Activated CD8-positive, alpha-beta T cell treated with anti-CD3 and anti-CD28 coated beads, Interleukin-2, amount 10 ng/mL, durations not matched to agents 7 days and 5 days (primary cell): ENCODE measurements around the gene TALDO1. TPM values are rescaled to one million over a fixed set of nuclear protein-coding genes. Genes with fewer than 3 reads are reported as not detected.
"Not testable (repeated sequence)": the region's sequence is repeated elsewhere in the genome, so short reads cannot be mapped to it uniquely, and the experiment has no call there.

Experiments
- ATAC-seq: fragments of 150-1000 bp; cut with Tn5 transposase; one replicate; pipeline ENCODE4 v1.10.0; 2021; ENCODE audit warnings: moderate library complexity
- CTCF ChIA-PET: fragments of 350-600 bp; sonication (Branson Sonifier 250); formaldehyde crosslinking; loops from one replicate; lab custom pipeline; 2021; ENCODE audit warnings: antibody characterized with exemption; lab: Charles Lee
- POLR2A ChIA-PET: fragments of 350-600 bp; sonication (Branson Sonifier 250); formaldehyde crosslinking; loops from one replicate; lab custom pipeline; 2021; ENCODE audit warnings: antibody characterized with exemption; lab: Charles Lee
- DNase-seq: peaks from one replicate; pipeline ENCODE4 v3.0.0-alpha.2; 2020
- H3K27ac Mint-ChIP-seq: one replicate; pipeline ENCODE4 v1.8.0; 2021; ENCODE audit warnings: mild to moderate bottlenecking, mixed read lengths
- H3K27me3 Mint-ChIP-seq: one replicate; pipeline ENCODE4 v1.8.0; 2021; ENCODE audit warnings: low read depth, mixed read lengths
- H3K36me3 Mint-ChIP-seq: one replicate; pipeline ENCODE4 v1.8.0; 2021; ENCODE audit warnings: low read depth, mixed read lengths
- H3K4me1 Mint-ChIP-seq: one replicate; pipeline ENCODE4 v1.8.0; 2021; ENCODE audit warnings: low read depth, mixed read lengths
- H3K4me3 Mint-ChIP-seq: one replicate; pipeline ENCODE4 v1.8.0; 2021; ENCODE audit warnings: mild to moderate bottlenecking, mixed read lengths
- H3K9me3 Mint-ChIP-seq: one replicate; pipeline ENCODE4 v1.8.0; 2022; ENCODE audit warnings: mixed read lengths; ENCODE audit not compliant: insufficient read depth
- total RNA-seq, 2 experiments: library from RNA; stranded (reverse); gene quantifications; one replicate each; pipeline ENCODE4 v1.2.3, GENCODE V29; 2021

TALDO1 gene
- total RNA-seq, 2 experiments from 2014 or later = 278 to 289 TPM

DNA sequence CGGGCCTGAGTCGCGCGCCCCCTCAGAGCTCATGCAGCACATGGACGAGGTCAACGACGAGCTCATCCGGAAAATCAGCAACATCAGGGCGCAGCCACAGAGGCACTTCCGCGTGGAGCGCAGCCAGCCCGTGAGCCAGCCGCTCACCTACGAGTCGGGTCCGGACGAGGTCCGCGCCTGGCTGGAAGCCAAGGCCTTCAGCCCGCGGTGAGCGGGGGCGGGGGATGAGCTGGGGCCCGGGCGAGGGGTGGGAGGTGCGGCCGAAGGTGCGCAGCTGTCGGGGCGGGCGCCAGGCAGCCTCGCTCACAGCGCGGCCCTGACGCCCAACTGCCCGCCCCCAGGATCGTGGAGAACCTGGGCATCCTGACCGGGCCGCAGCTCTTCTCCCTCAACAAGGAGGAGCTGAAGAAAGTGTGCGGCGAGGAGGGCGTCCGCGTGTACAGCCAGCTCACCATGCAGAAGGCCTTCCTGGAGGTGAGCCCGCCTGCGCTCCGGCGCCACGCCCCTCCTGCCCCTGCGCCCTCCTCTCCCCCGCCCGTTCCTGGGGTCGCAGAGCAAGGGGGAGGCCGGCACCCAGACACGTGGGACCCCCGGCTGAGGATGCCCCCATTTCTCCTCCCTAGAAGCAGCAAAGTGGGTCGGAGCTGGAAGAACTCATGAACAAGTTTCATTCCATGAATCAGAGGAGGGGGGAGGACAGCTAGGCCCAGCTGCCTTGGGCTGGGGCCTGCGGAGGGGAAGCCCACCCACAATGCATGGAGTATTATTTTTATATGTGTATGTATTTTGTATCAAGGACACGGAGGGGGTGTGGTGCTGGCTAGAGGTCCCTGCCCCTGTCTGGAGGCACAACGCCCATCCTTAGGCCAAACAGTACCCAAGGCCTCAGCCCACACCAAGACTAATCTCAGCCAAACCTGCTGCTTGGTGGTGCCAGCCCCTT lies 20.7 kb upstream of the TALDO1 start:
- Mint-ChIP-seq H3K4me3 (peak overlapping the region; percentile 60), H3K27ac (peak overlapping the region; percentile 39), H3K4me1 (peaks cover 22% of the 10 kb centered on the region), H3K36me3 (no peaks in the 10 kb centered on the region), H3K9me3 (no peaks in the 10 kb centered on the region), H3K27me3 (peaks cover 10% of the 10 kb centered on the region)
- ATAC-seq (peak; percentile 57), DNase-seq (peak; percentile 73)
- POLR2A ChIA-PET = interaction anchor here (0.6 to 3.0 kb wide), 14 partner anchors 20 to 220 kb away, joined by 3 to 24 read pairs (median 4); partner anchors contain the start of genes DEAF1, HRAS, IRF7 and RNH1
- CTCF ChIA-PET = interaction anchor here (0.6 to 7.3 kb wide), 23 partner anchors 12 to 399 kb away, joined by 3 to 86 read pairs (median 4); partner anchors contain the start of genes DEAF1, IRF7, PTDSS2 and TALDO1

DNA sequence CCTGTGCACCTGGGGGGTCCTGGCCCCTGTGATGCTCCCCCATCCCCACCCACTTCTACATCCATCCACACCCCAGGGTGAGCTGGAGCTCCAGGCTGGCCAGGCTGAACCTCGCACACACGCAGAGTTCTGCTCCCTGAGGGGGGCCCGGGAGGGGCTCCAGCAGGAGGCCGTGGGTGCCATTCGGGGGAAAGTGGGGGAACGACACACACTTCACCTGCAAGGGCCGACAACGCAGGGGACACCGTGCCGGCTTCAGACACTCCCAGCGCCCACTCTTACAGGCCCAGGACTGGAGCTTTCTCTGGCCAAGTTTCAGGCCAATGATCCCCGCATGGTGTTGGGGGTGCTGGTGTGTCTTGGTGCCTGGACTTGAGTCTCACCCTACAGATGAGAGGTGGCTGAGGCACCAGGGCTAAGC lies 20.0 kb upstream of the TALDO1 start:
- POLR2A ChIA-PET = interaction anchor here (0.9 to 2.3 kb wide), 5 partner anchors 19 to 172 kb away, joined by 3 to 10 read pairs (median 7); partner anchors contain the start of gene RPLP2
- DNase-seq = no peak

DNA sequence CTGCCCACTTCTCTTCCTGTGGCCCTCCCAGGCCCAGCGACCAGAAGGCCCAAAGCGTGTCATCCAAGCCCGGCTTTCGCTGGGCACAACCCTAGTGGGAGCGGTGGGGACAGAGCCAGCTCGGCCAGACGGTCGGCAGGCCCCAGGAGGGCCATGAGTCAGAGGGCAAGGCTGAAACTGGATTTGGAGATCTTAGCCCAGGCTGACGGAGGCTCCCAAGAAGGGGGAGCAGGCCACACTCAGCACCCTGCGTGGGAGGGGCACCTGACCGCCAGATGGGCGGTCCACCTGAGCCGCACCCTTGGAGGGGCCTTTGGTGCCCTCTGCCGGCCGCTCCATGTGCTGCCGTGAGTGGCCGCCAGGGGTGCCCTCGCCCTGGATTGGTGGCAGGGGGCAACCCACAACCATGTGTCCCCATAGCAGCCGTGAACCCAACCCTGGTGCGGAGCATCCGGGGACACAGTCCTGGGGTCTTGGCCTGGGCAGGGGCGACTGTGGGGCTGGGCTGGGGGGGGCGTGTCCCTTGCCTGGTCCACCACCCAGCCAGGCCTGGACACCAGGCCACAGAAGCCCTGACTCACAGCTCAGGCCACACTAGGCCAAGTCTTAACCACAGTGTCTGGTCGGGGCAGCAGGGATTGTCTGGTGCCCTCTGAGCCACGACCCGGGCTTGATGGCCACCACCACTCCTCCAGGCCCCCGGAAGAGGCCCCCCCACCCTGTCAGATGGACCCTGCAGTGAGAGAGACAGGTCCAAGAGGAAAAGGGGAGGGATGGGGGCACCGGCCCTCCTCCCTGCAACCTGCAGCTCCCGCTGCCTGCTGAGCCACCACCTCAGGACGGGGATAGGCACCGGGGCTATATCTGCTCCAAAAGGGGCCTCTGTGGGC lies 19.2 kb upstream of the TALDO1 start:
- H3K27ac Mint-ChIP-seq = no peak overlapping the region
- ChIA-PET CTCF (interaction anchor here (0.8 to 7.3 kb wide), 8 partner anchors 10 to 172 kb away, joined by 3 to 86 read pairs (median 8); partner anchors contain the start of genes DEAF1, TALDO1 and TMEM80), POLR2A (no interaction called here)
- DNase-seq (peak; percentile 88), ATAC-seq (peak; percentile 72)
- H3K27me3 Mint-ChIP-seq = peaks cover 5% of the 10 kb centered on the region
- peaks cover 16% of the 10 kb centered on the region for H3K4me1 Mint-ChIP-seq
- no peaks in the 10 kb centered on the region for H3K36me3 Mint-ChIP-seq
- H3K9me3 Mint-ChIP-seq = no peaks in the 10 kb centered on the region
- no peak overlapping the region for H3K4me3 Mint-ChIP-seq

More for the DNA sequence above, 20.0 kb upstream of the TALDO1 start:
- no peak for ATAC-seq
- Mint-ChIP-seq H3K4me1 (peaks cover 18% of the 10 kb centered on the region), H3K4me3 (no peak overlapping the region), H3K27ac (no peak overlapping the region), H3K9me3 (no peaks in the 10 kb centered on the region), H3K36me3 (no peaks in the 10 kb centered on the region), H3K27me3 (peaks cover 7% of the 10 kb centered on the region)
- CTCF ChIA-PET = interaction anchor here (0.9 to 7.3 kb wide), 11 partner anchors 11 to 172 kb away, joined by 3 to 86 read pairs (median 5); partner anchors contain the start of genes DEAF1, TALDO1 and TMEM80

DNA sequence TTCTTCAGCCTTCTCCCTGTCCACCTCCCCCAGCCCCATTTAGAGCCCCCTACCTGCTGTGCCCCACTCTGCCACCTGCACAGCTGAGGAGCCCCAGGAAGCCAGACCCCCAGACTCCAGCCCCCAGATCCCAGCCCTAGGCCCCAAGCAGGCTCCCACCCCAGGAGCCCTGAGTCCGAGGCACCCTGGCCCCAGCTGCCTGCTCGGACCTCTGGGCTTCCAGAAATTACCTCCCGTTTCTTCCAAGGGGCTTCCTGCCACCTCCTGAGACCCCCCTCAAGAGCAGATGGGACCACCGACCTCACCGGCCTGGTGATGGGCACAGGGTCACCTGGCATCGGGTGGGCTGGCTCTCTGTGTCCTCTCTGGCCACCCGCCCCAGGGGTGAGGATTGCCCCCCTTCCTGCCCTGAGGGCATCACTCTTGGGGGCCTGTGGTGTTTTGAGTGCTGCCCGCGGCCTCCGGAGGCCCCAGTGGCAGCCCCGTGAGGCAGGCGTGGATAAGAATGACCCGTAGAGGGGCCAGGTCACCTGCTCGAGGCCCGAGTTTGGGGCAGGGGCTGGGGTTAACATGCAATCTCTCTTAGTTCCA lies 18.3 kb upstream of the TALDO1 start:
- ChIA-PET CTCF (interaction anchor here (0.8 to 6.3 kb wide), 2 partner anchors 18 to 32 kb away, joined by 3 to 51 read pairs; partner anchors contain the start of genes DEAF1, TALDO1 and TMEM80), POLR2A (no interaction called here)
- H3K36me3 Mint-ChIP-seq = no peaks in the 10 kb centered on the region

DNA sequence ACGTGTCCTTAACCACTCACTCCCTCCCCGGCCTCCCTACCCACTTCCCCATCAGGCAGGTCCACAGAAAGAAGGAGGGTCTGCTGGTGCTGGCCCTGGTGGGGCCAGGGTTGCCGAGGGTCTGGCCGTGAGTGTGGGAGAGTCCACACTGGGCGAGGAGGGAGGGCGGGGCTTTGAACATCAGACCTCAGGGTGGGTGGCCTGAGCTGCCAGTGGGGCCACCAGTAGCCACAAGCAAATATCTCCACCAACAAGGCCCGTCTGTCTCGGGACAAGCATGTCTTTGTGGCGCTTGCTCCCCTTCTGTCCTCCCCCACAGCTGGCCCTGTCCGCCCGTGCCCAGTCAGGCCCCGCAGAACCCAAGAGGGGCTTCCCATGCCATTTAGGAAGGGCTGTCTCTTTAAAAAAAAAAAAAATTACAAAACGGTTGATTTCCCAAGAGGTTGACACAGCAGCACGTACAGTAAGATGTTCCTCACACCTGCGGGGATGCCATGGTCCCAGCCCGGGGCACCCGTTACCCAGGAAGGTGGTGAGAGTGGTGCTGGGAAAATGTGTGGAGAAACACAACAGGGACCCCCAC lies 17.7 kb upstream of the TALDO1 start:
- Mint-ChIP-seq H3K27me3 (peaks cover 1% of the 10 kb centered on the region), H3K4me3 (no peak overlapping the region), H3K4me1 (peaks cover 12% of the 10 kb centered on the region), H3K9me3 (no peaks in the 10 kb centered on the region), H3K27ac (no peak overlapping the region), H3K36me3 (no peaks in the 10 kb centered on the region)
- DNase-seq (no peak), ATAC-seq (no peak)
- CTCF ChIA-PET = interaction anchor here (0.8 kb wide), 1 partner anchor 12 kb away, joined by 3 read pairs; no protein-coding TSS in a partner anchor
- POLR2A ChIA-PET = no interaction called here

More for the DNA sequence above, 18.3 kb upstream of the TALDO1 start:
- Mint-ChIP-seq H3K27ac (no peak overlapping the region), H3K4me1 (peaks cover 14% of the 10 kb centered on the region), H3K4me3 (no peak overlapping the region), H3K9me3 (no peaks in the 10 kb centered on the region), H3K27me3 (peaks cover 3% of the 10 kb centered on the region)
- ATAC-seq (no peak), DNase-seq (no peak)

DNA sequence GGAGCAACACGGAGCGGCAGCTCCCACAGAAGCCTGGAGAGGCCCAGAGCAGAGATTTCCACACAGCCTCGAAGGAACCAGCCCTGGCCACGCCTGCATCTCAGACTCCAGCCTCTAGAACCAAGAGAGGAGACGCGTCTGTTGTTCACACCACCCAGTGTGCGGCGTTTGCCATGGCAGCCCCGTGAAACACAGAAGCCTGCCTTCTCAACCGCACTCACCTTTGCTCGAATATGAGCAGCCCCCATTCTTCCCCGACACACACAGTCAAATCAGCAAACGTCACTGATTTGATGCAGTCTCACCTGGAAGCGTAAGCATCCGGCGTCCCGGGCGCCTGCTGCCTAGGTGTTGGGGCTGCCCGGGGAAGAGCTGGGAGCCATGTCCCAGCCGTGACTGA lies 14.2 kb upstream of the TALDO1 start:
- ATAC-seq (no peak), DNase-seq (no peak)
- Mint-ChIP-seq H3K27me3 (peaks cover 2% of the 10 kb centered on the region), H3K9me3 (no peaks in the 10 kb centered on the region), H3K4me3 (no peak overlapping the region), H3K4me1 (peaks cover 16% of the 10 kb centered on the region), H3K36me3 (peaks cover 2% of the 10 kb centered on the region), H3K27ac (no peak overlapping the region)
- ChIA-PET POLR2A (no interaction called here), CTCF (interaction anchor here (0.6 kb wide), 1 partner anchor 179 kb away, joined by 3 read pairs; no protein-coding TSS in a partner anchor)

DNA sequence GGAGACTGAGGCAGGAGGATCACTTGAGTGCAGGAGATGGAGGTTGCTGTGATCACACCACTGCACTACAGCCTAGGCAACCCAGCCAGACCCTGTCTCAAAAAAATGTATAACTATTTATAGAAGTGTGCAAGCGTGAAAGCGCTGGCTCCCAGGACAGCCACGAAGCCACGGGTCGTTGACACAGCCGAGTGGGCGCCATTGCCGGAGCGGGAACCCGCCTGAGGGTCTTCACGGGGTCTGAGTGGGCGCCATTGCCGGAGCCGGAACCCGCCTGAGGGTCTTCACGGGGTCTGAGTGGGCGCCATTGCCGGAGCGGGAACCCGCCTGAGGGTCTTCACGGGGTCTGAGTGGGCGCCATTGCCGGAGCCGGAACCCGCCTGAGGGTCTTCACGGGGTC lies 12.7 kb upstream of the TALDO1 start:
- H3K36me3 Mint-ChIP-seq, H3K4me3 Mint-ChIP-seq, ATAC-seq, POLR2A ChIA-PET, H3K9me3 Mint-ChIP-seq, H3K27ac Mint-ChIP-seq, DNase-seq, CTCF ChIA-PET, H3K27me3 Mint-ChIP-seq: not testable (repeated sequence)
- H3K4me1 Mint-ChIP-seq = peaks cover 17% of the 10 kb centered on the region

DNA sequence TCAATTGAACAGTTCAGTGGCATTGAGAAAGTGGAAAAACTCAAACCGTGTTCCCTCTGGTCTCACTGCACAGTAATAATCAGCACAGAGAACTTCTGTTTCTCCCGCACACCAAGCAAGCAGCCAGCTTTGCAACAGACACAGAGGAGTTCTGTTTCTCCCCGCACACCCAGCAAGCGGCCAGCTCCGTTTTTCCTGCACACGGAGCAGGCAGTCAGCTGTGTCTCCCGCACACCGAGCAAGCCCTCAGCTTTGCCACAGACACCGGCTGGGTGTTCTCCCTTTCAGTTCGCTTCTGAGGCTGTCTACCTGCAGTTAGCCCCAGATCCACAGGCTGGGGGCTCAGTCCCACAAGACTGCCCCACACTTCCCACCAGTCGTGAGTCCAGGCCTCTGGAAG lies 9.9 kb upstream of the TALDO1 start:
- peaks cover 7% of the 10 kb centered on the region for H3K27me3 Mint-ChIP-seq
- POLR2A ChIA-PET = interaction anchor here (1.5 kb wide), 1 partner anchor 10 kb away, joined by 3 read pairs; the partner anchor contains the start of gene TALDO1
- CTCF ChIA-PET = interaction anchor here (1.2 to 2.4 kb wide), 2 partner anchors 11 to 44 kb away, joined by 3 to 13 read pairs; no protein-coding TSS in a partner anchor
- peaks cover 17% of the 10 kb centered on the region for H3K4me1 Mint-ChIP-seq
- H3K4me3 Mint-ChIP-seq = no peak overlapping the region
- no peak for DNase-seq
- H3K27ac Mint-ChIP-seq = peak overlapping the region; percentile 49
- ATAC-seq = peak; percentile 56
- peaks cover 2% of the 10 kb centered on the region for H3K36me3 Mint-ChIP-seq
- no peaks in the 10 kb centered on the region for H3K9me3 Mint-ChIP-seq

DNA sequence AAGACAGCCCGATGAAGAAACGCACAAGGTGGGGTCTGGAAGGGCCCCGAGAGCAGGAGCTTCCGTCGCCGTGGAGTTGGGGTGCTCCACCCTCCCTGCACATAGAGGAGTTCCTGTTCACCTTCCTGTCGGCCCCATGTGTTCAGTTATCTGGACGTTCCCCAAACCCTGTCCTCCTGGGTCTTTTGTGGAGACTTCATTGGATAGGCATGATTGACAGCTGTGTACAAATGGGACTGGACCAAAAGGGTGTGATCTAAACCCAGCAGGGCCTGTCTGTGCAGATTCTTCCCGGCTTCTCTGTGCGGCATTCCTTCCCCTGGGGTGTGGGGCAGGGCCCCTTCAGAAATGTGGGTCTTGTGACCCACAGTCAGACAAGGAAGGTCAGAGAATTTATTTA lies 9.4 kb upstream of the TALDO1 start:
- not testable (repeated sequence) for DNase-seq, H3K27me3 Mint-ChIP-seq, H3K9me3 Mint-ChIP-seq, H3K36me3 Mint-ChIP-seq
- ChIA-PET POLR2A (interaction anchor here (1.5 kb wide), 1 partner anchor 10 kb away, joined by 3 read pairs; the partner anchor contains the start of gene TALDO1), CTCF (interaction anchor here (1.2 to 2.4 kb wide), 2 partner anchors 11 to 44 kb away, joined by 3 to 13 read pairs; no protein-coding TSS in a partner anchor)
- ATAC-seq = peak; percentile 57
- H3K27ac Mint-ChIP-seq = peak overlapping the region; percentile 49
- peaks cover 17% of the 10 kb centered on the region for H3K4me1 Mint-ChIP-seq
- H3K4me3 Mint-ChIP-seq = peak overlapping the region; percentile 25

DNA sequence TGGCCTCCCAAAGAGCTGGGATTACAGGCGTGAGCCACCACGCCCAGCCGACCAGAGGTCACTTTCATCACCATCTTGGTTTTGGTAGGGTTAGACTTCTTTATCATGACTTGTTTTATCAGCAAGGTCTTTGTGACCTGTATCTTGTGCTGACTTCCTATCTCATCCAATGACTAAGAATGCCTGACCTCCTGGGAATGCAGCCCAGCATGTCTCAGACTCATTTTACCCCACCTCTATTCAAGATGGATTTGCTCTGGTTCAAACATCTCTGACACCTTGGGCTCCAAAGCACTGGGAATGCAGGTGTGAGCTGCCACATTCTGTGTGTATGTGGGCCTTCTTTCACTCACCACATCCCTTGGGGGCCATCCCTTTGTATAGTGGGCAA lies 5.1 kb upstream of the TALDO1 start:
- no peak overlapping the region for H3K27ac Mint-ChIP-seq
- peaks cover 14% of the 10 kb centered on the region for H3K4me1 Mint-ChIP-seq
- DNase-seq (no peak), ATAC-seq (no peak)
- peaks cover 1% of the 10 kb centered on the region for H3K36me3 Mint-ChIP-seq
- ChIA-PET CTCF (interaction anchor here (0.7 kb wide), 1 partner anchor 12 kb away, joined by 3 read pairs; no protein-coding TSS in a partner anchor), POLR2A (no interaction called here)
- H3K9me3 Mint-ChIP-seq = no peaks in the 10 kb centered on the region
- no peak overlapping the region for H3K4me3 Mint-ChIP-seq
- peaks cover 5% of the 10 kb centered on the region for H3K27me3 Mint-ChIP-seq
